GM19193 (cell line): ENCODE results near the gene JAK1.

Source experiments
- POLR2A ChIP-seq: IDR thresholded peaks from 4 replicates; pipeline ENCODE4 v1.6.1; 2011; ENCODE audit not compliant: insufficient read depth, insufficient read length; ENCODE audit errors: extremely low read depth

JAK1 gene

GRCh38 chr1:64878931-64879611 lies 87.3 kb downstream of the JAK1 start:
- TF ChIP-seq POLR2A: no peak

GRCh38 chr1:64878090-64878489 lies 88.3 kb downstream of the JAK1 start:
- TF ChIP-seq POLR2A: no peak

- no peak for TF ChIP-seq POLR2A
Observed at GRCh38 chr1:64877598-64877997, 88.8 kb downstream of the JAK1 start.

DNA sequence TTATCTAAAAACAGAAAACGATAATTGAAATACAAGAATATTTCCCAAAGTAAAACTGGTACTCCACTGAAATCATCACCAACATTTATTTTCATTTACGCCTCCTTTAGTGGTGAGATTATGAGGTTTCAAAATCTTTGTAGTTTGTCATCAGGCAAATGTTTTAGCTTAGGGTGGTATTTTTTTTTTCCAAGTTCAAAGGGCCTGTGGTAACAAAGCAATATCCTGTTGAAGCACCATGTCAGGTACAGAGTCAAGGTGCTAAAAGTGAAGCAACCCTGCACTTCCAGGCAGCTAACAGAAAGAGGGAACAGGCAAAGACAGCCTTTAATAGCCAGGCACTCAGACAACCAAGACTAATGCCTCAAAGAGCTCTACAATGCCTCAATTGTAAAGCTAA lies 89.2 kb downstream of the JAK1 start:
- no peak for TF ChIP-seq POLR2A

- TF ChIP-seq POLR2A: no peak
Observed at GRCh38 chr1:64875606-64876005, 90.7 kb downstream of the JAK1 start.

DNA sequence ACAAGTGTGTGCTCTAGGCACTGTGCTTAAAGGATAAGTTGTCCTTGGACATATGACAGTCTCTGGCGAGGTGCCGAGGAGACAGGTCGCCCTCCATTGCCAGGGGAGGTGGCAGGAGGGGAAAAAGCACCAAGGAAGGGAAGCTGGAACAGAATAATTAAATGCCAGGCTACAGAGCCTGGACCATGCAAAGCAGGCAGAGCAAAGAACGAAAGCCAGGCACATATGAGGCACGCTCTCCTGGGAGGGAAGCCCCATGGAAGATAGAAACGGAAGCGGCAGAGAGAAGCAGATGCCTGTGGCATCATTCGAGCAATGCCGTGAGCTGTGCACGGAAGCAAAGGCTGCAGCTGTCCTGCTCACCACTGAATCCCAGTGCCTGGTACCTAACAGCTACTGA lies 91.2 kb downstream of the JAK1 start:
- TF ChIP-seq POLR2A: no peak

DNA sequence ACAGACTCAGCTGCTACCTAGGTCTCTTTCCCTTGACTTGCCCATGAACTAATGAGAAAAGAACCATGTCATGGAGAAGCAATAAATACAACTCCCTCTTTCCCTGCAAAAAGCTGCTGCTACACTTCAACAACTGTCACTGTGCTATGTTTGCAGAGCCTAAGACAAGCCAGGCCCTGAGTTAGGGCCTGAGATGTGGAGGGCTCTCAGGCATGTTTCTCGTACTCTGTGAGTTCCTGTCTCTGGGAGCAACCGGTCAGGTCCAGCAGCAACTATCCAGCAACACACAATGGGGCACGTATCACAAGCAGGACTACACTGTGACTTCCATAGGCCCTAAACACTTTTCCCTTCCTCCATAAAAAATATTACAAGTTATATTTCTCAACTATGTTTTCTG lies 91.7 kb downstream of the JAK1 start:
- no peak for TF ChIP-seq POLR2A

DNA sequence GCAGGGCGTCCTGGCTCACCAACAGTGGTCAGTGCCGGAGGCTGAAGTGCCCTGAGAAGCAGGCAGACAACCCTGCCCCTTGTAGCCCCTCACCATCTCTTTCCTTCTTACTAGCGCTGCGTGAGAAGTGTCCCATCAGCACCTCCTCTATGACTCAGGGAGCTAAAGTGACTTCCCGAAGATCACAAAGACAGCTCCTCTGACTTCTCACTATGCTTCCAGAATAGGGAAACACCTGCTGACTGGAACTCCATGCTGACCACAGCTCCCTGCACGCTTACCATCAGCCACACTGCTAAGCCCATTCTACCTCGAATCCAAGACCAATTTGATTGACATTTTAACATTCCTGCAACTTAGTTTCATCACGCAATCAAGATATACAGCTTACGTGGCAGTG lies 92.8 kb downstream of the JAK1 start:
- TF ChIP-seq POLR2A: no peak

DNA sequence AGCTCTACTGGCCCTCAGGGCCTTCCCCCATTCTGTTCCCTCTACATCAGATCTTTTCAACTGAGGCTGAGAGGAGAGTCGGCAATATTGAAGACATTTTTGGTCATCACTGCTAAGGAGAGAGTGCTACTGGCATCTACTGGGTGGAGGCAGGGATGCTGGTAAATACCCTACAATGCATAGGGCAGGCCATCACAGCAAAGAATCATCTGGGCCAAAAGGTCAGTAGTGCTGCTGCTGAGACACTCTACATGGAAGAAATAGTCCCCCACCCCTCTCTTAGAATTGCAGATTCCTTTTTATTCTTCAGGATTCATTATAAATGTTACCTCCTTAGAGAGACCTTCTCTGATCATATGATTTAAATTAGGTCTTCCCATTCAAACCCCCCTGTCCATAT lies 94.3 kb downstream of the JAK1 start:
- TF ChIP-seq POLR2A: no peak

DNA sequence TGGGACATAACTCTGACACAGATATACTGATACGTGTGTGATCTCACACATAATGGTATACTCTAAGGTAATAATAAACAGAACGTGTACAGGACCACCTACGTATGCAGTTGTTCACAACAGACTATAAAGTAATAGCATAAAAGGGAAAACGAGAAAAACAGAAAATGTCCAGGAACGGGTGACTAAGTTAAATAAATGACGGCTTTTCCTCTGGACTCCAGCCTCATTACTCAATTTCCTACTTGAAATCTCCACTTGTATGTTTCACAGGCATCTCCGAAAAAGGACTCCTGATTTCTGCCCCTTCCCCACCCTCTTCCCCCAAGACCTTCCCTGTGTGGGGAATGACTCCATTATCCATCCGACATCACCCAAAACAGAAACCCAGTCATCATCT lies 95.1 kb downstream of the JAK1 start:
- no peak for TF ChIP-seq POLR2A

- no peak for TF ChIP-seq POLR2A
Observed at GRCh38 chr1:64867266-64867665, 99.1 kb downstream of the JAK1 start.

DNA sequence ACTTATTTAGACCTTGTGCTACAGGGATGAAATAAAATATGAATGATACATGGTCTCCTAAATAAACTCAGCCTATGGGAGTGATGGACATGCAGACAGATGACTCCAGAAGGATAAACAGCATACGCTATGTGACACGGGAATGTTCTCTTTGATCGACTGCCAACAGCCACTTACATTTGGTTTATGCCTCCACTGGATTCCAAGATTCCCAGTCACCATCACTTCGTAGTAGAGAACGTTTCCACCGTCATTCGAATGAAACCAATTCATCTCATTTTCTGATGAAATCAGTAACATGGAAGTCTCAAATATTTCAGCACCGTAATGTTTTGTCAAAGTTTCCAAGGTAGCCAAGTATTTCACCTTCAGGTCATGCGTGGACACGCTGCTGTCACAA lies 99.7 kb downstream of the JAK1 start:
- no peak for TF ChIP-seq POLR2A

DNA sequence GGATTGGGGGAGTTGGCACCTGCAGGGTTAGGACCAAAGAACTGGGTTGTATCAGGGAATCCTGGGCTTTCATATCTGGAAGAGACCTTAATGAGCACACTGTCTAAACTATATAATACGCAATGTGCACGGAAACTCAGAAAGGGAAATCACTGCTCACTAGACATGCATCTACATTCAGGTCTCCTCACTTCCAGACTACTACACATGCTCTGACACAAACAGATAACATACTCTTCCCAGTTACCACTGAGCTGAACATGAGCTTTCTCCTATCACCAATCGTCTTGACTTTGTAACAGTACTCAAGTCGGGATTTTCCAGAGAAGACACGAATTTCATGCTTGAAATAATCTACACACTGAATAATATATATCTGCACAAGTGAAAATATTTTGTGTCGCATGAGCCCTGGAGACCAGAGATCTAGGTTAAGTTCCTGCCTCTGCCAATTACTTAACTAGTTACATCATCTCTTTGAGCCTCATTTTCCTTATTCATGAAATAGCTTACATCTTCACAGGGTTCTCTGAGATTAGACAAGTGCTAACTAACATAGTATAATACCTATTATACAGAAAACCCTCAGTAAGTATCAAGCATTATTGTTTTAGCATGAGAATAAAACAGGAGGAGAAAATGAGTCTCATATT lies 101.1 kb downstream of the JAK1 start:
- TF ChIP-seq POLR2A: no peak

GRCh38 chr1:64864018-64864940 lies 102.1 kb downstream of the JAK1 start:
- no peak for TF ChIP-seq POLR2A

- TF ChIP-seq POLR2A: no peak
Observed at GRCh38 chr1:64861611-64862010, 104.7 kb downstream of the JAK1 start.

DNA sequence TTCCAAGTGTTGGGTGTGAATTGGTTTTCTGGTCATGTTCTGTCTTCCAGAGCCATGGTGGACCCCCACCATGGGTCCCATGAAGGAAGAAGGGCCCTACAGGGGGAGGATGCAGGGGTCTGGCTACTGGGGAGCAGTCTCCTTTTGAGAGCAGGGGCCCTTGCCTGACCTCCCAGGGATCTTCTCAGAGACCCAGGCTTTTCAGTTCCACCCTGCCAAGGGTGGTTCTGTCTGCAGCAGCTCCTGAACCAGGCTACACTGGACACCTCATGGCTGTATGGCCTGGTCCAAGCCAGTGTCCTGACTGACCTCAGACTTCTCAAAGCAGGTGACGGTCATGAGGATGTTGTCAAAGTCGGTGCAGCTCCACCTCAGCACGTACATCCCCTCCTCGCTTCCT lies 109.0 kb downstream of the JAK1 start:
- TF ChIP-seq POLR2A: no peak

- no peak for TF ChIP-seq POLR2A
Observed at GRCh38 chr1:64856553-64856952, 109.8 kb downstream of the JAK1 start.

- TF ChIP-seq POLR2A: no peak
Observed at GRCh38 chr1:64855557-64855956, 110.8 kb downstream of the JAK1 start.
